H9 (cell line): Measurements from ENCODE around the gene LDB2. TPM values are rescaled to one million over a fixed set of nuclear protein-coding genes. Genes with fewer than 3 reads are reported as not detected.

Experiments used
- DNase-seq: peaks from one replicate; pipeline ENCODE4 v3.0.0-alpha.2; 2017
- H2AFZ ChIP-seq: one replicate; pipeline ENCODE4 v1.6.1; 2013; ENCODE audit warnings: mild to moderate bottlenecking, low read length, control low read depth, moderate library complexity
- H2AK5ac ChIP-seq: 2 replicates; pipeline ENCODE4 v1.6.1; 2013; ENCODE audit warnings: low read length, control low read depth, mixed read lengths; ENCODE audit not compliant: insufficient read length
- H2BK120ac ChIP-seq: one replicate; pipeline ENCODE4 v1.6.1; 2013; ENCODE audit warnings: low read depth, mild to moderate bottlenecking, low read length, control low read depth, inconsistent platforms; ENCODE audit not compliant: poor library complexity, severe bottlenecking
- H2BK12ac ChIP-seq: 2 replicates; pipeline ENCODE4 v1.6.1; 2013; ENCODE audit warnings: low read length, control low read depth, mixed read lengths, low read depth; ENCODE audit not compliant: insufficient read length
- H2BK15ac ChIP-seq: 2 replicates; pipeline ENCODE4 v1.6.1; 2013; ENCODE audit warnings: low read depth, low read length, control low read depth
- H2BK20ac ChIP-seq: one replicate; pipeline ENCODE4 v1.6.1; 2013; ENCODE audit warnings: low read depth, mild to moderate bottlenecking, low read length, control low read depth, inconsistent platforms; ENCODE audit not compliant: poor library complexity, severe bottlenecking
- H2BK5ac ChIP-seq: 2 replicates; pipeline ENCODE4 v1.6.1; 2013; ENCODE audit warnings: low read length, control low read depth, mixed read lengths; ENCODE audit not compliant: insufficient read length
- H3K14ac ChIP-seq: 2 replicates; pipeline ENCODE4 v1.6.1; 2013; ENCODE audit warnings: low read length, control low read depth; ENCODE audit not compliant: insufficient read depth
- H3K18ac ChIP-seq: 2 replicates; pipeline ENCODE4 v1.6.1; 2013; ENCODE audit warnings: low read depth, mild to moderate bottlenecking, mixed read lengths, low read length, control low read depth; ENCODE audit not compliant: insufficient read length
- H3K23ac ChIP-seq: 2 replicates; pipeline ENCODE4 v1.6.1; 2013; ENCODE audit warnings: low read length, control low read depth, mixed read lengths, low read depth; ENCODE audit not compliant: insufficient read length
- H3K23me2 ChIP-seq: 2 replicates; pipeline ENCODE4 v1.6.1; 2013; ENCODE audit warnings: low read depth, mild to moderate bottlenecking, mixed read lengths, low read length, control low read depth; ENCODE audit not compliant: insufficient read length, poor library complexity, severe bottlenecking
- H3K27ac ChIP-seq: 2 replicates; pipeline ENCODE4 v1.5.1; 2013; ENCODE audit warnings: low read length, control low read depth, mixed read lengths, low read depth; ENCODE audit not compliant: insufficient read length
- H3K27me3 ChIP-seq: 2 replicates; pipeline ENCODE4 v1.6.1; 2013; ENCODE audit warnings: low read length, control low read depth, inconsistent platforms; ENCODE audit not compliant: insufficient read depth
- H3K4ac ChIP-seq: 2 replicates; pipeline ENCODE4 v1.6.1; 2013; ENCODE audit warnings: low read depth, mild to moderate bottlenecking, control low read depth, inconsistent platforms, low read length, moderate library complexity
- H3K4me1 ChIP-seq: 2 replicates; pipeline ENCODE4 v1.6.1; 2013; ENCODE audit warnings: low read length, control low read depth, inconsistent platforms; ENCODE audit not compliant: insufficient read depth
- H3K4me2 ChIP-seq: 2 replicates; pipeline ENCODE4 v1.6.1; 2013; ENCODE audit warnings: low read length, control low read depth, mixed read lengths; ENCODE audit not compliant: insufficient read length, insufficient read depth
- H3K56ac ChIP-seq: 2 replicates; pipeline ENCODE4 v1.6.1; 2013; ENCODE audit warnings: low read depth, mild to moderate bottlenecking, mixed read lengths, low read length, control low read depth; ENCODE audit not compliant: insufficient read length
- H3K79me1 ChIP-seq: 2 replicates; pipeline ENCODE4 v1.6.1; 2013; ENCODE audit warnings: low read depth, mild to moderate bottlenecking, moderate library complexity, low read length, control low read depth, inconsistent platforms; ENCODE audit not compliant: insufficient read depth, poor library complexity, severe bottlenecking
- H3K79me2 ChIP-seq: 2 replicates; pipeline ENCODE4 v1.6.1; 2013; ENCODE audit warnings: low read length, control low read depth, inconsistent platforms; ENCODE audit not compliant: insufficient read depth
- H3K9ac ChIP-seq: 2 replicates; pipeline ENCODE4 v1.6.1; 2013; ENCODE audit warnings: low read length, control low read depth, mixed read lengths; ENCODE audit not compliant: insufficient read length; ENCODE audit errors: extremely low read depth
- H3K9me3 ChIP-seq: one replicate; pipeline ENCODE4 v1.6.1; 2013; ENCODE audit warnings: low read depth, low read length, inconsistent platforms; ENCODE audit not compliant: control insufficient read depth
- H3T11ph ChIP-seq: one replicate; pipeline ENCODE4 v1.6.1; 2013; ENCODE audit warnings: mild to moderate bottlenecking, low read length, control low read depth, inconsistent platforms
- H4K20me1 ChIP-seq: one replicate; pipeline ENCODE4 v1.6.1; 2013; ENCODE audit not compliant: control insufficient read depth, insufficient read length, insufficient read depth
- H4K5ac ChIP-seq: 2 replicates; pipeline ENCODE4 v1.6.1; 2013; ENCODE audit warnings: low read depth, mild to moderate bottlenecking, mixed read lengths, low read length, control low read depth; ENCODE audit not compliant: insufficient read length
- H4K8ac ChIP-seq: replicated peaks from 2 replicates; pipeline ENCODE4 v1.6.1; 2013; ENCODE audit warnings: low read length, control low read depth, mixed read lengths, low read depth; ENCODE audit not compliant: insufficient read length
- H4K91ac ChIP-seq: 2 replicates; pipeline ENCODE4 v1.6.1; 2013; ENCODE audit warnings: low read depth, mild to moderate bottlenecking, moderate library complexity, mixed read lengths, low read length, control low read depth; ENCODE audit not compliant: insufficient read length
- H3K27ac Mint-ChIP-seq, 3 experiments: 2 replicates in 2 of 3; 3 replicates in 1 of 3; pipeline ENCODE4 v1.8.0; 2020 to 2021; ENCODE audit warnings: mixed read lengths in 3 of 3, mild to moderate bottlenecking in 1 of 3, moderate library complexity in 1 of 3
- H3K27me3 Mint-ChIP-seq: 2 replicates; pipeline ENCODE4 v1.8.0; 2021; ENCODE audit warnings: low read depth, mild to moderate bottlenecking, moderate library complexity, mixed read lengths
- H3K36me3 Mint-ChIP-seq, 3 experiments: 2 replicates in 2 of 3; 3 replicates in 1 of 3; pipeline ENCODE4 v1.8.0; 2020 to 2021; ENCODE audit warnings: low read depth in 3 of 3, mixed read lengths in 3 of 3; ENCODE audit not compliant: insufficient read depth in 1 of 3
- H3K4me1 Mint-ChIP-seq, 2 experiments: 2 replicates each; pipeline ENCODE4 v1.8.0; 2020; ENCODE audit warnings: mixed read lengths in 2 of 2
- H3K4me3 Mint-ChIP-seq, 2 experiments: 2 replicates in 1 of 2; 3 replicates in 1 of 2; pipeline ENCODE4 v1.8.0; 2020 to 2021; ENCODE audit warnings: mild to moderate bottlenecking in 2 of 2, mixed read lengths in 2 of 2, moderate library complexity in 1 of 2
- H3K9me3 Mint-ChIP-seq, 2 experiments: 2 replicates in 1 of 2; 3 replicates in 1 of 2; pipeline ENCODE4 v1.8.0; 2020; ENCODE audit warnings: mild to moderate bottlenecking in 2 of 2, mixed read lengths in 2 of 2, moderate library complexity in 1 of 2
- CTCF ChIP-seq: fragments of 200-600 bp; sonication (generic); conservative IDR thresholded peaks from 3 replicates; pipeline ENCODE4 v1.8.0; 2021; ENCODE audit warnings: antibody characterized with exemption, mild to moderate bottlenecking
- WGBS: extraction: QIAGEN DNeasy Blood & Tissue Kit; methylation state at CpG from one replicate; pipeline ENCODE4 v1.1.7; 2013; ENCODE audit warnings: missing lambda C conversion rate, low lambda C conversion rate, mixed read lengths; ENCODE audit not compliant: insufficient read length; ENCODE audit errors: extremely low coverage; 5-methylcytosine and 5-hydroxymethylcytosine counted together
- total RNA-seq: library from RNA; stranded (reverse); gene quantifications from 2 replicates; pipeline ENCODE4 v1.2.1, GENCODE V29; 2021

LDB2 gene
- total RNA-seq, 1 experiment from 2014 or later, result 22.5 TPM

GRCh38 chr4:16754104-16754503 is 144.3 kb downstream of the LDB2 start:
- no peak for TF ChIP-seq CTCF

More at GRCh38 chr4:16754104-16754503, 144.3 kb downstream of the LDB2 start:
- no peak overlapping the region for H3T11ph ChIP-seq
- H3K27me3 ChIP-seq, result no peaks in the 10 kb centered on the region
- H3K9ac ChIP-seq, result no peak overlapping the region
- no peak overlapping the region for H2AFZ ChIP-seq
- Mint-ChIP-seq H3K36me3 (peaks cover 10 to 20% (median 18%) of the 10 kb centered on the region in 3 experiments; a peak in 6 of 7 replicates), H3K4me3 (no peak overlapping the region), H3K27me3 (no peaks in the 10 kb centered on the region), H3K4me1 (peaks cover 26 to 30% of the 10 kb centered on the region in 2 experiments), H3K9me3 (no peaks in the 10 kb centered on the region), H3K27ac (peak overlapping the region in 2 of 3 experiments; percentile 49 to 87; a peak in 4 of 7 replicates)
- no peak overlapping the region for H2BK20ac ChIP-seq
- no peak overlapping the region for H4K91ac ChIP-seq
- H2BK15ac ChIP-seq, result no peak overlapping the region
- H3K23me2 ChIP-seq, result no peaks in the 10 kb centered on the region
- no peak overlapping the region for H2BK120ac ChIP-seq
- no CpG with 5 or more reads among the region's 2 CpGs for WGBS
- no peak overlapping the region for H2BK12ac ChIP-seq
- H3K79me2 ChIP-seq, result no peaks in the 10 kb centered on the region
- H4K8ac ChIP-seq, result no peak overlapping the region
- H3K18ac ChIP-seq, result no peak overlapping the region
- H3K23ac ChIP-seq, result no peak overlapping the region
- no peak overlapping the region for H3K4me2 ChIP-seq
- no peak overlapping the region for H3K56ac ChIP-seq
- H4K5ac ChIP-seq, result no peak overlapping the region
- H3K79me1 ChIP-seq, result no peaks in the 10 kb centered on the region
- H3K14ac ChIP-seq, result no peak overlapping the region
- no peaks in the 10 kb centered on the region for H4K20me1 ChIP-seq
- H3K4me1 ChIP-seq, result peaks cover 6% of the 10 kb centered on the region; the same call in 1 of the 2 replicates
- no peaks in the 10 kb centered on the region for H3K9me3 ChIP-seq
- no peak overlapping the region for H3K4ac ChIP-seq
- H2AK5ac ChIP-seq, result no peak overlapping the region
- no peak overlapping the region for H2BK5ac ChIP-seq
- no peak for DNase-seq
- no peak overlapping the region for H3K27ac ChIP-seq
